ENCODE measurements around the gene RGS6. TPM values are rescaled to one million over a fixed set of nuclear protein-coding genes. Genes with fewer than 3 reads are reported as not detected.

The RGS6 gene
- total RNA-seq, 1 donor from 2014 or later, result 0.34 TPM

DNA sequence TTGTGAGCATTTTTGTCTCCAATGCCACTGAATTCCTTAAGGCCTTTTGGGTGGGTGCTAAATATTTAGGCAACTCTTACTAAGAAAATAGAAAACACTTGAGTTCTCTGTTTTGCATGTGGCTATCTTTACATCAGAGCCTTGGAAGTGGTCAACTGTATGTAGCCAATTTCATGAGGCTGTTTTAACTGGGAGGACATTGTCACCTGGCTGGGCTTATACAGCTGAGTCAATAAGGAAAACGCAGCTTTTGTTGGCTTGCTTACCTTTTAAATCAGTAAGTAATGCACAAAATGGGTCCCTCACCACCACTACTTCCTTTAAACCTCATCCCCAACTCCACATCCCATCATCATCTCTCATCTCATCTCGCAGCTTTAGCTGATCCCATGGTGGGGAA, 194.3 kb downstream of the RGS6 start:
- H2AFZ ChIP-seq (ENCODE audit: low read depth, low read length), result no peak overlapping the region
- no peak overlapping the region for H3K9ac ChIP-seq (ENCODE audit: low read length)
- no peak for TF ChIP-seq EZH2 (IDR thresholded peaks at IDR 0.05; ENCODE audit: insufficient read depth, low read length)
- TF ChIP-seq, protein P1, sequence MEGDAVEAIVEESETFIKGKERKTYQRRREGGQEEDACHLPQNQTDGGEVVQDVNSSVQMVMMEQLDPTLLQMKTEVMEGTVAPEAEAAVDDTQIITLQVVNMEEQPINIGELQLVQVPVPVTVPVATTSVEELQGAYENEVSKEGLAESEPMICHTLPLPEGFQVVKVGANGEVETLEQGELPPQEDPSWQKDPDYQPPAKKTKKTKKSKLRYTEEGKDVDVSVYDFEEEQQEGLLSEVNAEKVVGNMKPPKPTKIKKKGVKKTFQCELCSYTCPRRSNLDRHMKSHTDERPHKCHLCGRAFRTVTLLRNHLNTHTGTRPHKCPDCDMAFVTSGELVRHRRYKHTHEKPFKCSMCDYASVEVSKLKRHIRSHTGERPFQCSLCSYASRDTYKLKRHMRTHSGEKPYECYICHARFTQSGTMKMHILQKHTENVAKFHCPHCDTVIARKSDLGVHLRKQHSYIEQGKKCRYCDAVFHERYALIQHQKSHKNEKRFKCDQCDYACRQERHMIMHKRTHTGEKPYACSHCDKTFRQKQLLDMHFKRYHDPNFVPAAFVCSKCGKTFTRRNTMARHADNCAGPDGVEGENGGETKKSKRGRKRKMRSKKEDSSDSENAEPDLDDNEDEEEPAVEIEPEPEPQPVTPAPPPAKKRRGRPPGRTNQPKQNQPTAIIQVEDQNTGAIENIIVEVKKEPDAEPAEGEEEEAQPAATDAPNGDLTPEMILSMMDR (IDR thresholded peaks at IDR 0.05; ENCODE audit: insufficient read depth, low read depth, low read length), result no peak
- Mint-ChIP-seq H3K27ac (ENCODE audit: unreplicated experiment) (no peak overlapping the region), H3K36me3 (ENCODE audit: low read depth, unreplicated experiment) (no peaks in the 10 kb centered on the region), H3K27me3 (ENCODE audit: low read depth, unreplicated experiment) (no peaks in the 10 kb centered on the region), H3K4me3 (ENCODE audit: unreplicated experiment) (no peak overlapping the region), H3K9me3 (ENCODE audit: unreplicated experiment) (peaks cover 6% of the 10 kb centered on the region), H3K4me1 (ENCODE audit: low read depth, unreplicated experiment) (peaks cover 2% of the 10 kb centered on the region)
- H3K4me1 ChIP-seq (ENCODE audit: insufficient read depth, low read length), result no peaks in the 10 kb centered on the region
- no peaks in the 10 kb centered on the region for H3K27me3 ChIP-seq (ENCODE audit: insufficient read depth, low read length)
- H3K36me3 ChIP-seq (ENCODE audit: insufficient read depth, low read length), result no peaks in the 10 kb centered on the region
- no peak for DNase-seq (ENCODE audit: low read depth)
- H3K79me2 ChIP-seq (ENCODE audit: insufficient read depth, low read length), result no peaks in the 10 kb centered on the region
- H3K9me3 ChIP-seq (ENCODE audit: insufficient read depth, low read depth, low read length), result no peaks in the 10 kb centered on the region
- no peak overlapping the region for H3K27ac ChIP-seq (ENCODE audit: low read depth, low read length)
- FAIRE-seq, result no peak
- H4K20me1 ChIP-seq (ENCODE audit: insufficient read depth, low read length), result no peaks in the 10 kb centered on the region
- no peak overlapping the region for H3K4me3 ChIP-seq (ENCODE audit: insufficient read depth, low read depth, low read length)
- no peak overlapping the region for H3K4me2 ChIP-seq (ENCODE audit: low read length)

- Histone ChIP-seq H3K4me2 (ENCODE audit: low read length) (no peak overlapping the region), H4K20me1 (ENCODE audit: insufficient read depth, low read length) (no peaks in the 10 kb centered on the region), H3K27me3 (ENCODE audit: insufficient read depth, low read length) (no peaks in the 10 kb centered on the region), H3K4me1 (ENCODE audit: insufficient read depth, low read length) (no peaks in the 10 kb centered on the region), H2AFZ (ENCODE audit: low read depth, low read length) (no peak overlapping the region), H3K36me3 (ENCODE audit: insufficient read depth, low read length) (no peaks in the 10 kb centered on the region), H3K27ac (ENCODE audit: low read depth, low read length) (no peak overlapping the region), H3K9me3 (ENCODE audit: insufficient read depth, low read depth, low read length) (no peaks in the 10 kb centered on the region), H3K4me3 (ENCODE audit: insufficient read depth, low read depth, low read length) (no peak overlapping the region), H3K79me2 (ENCODE audit: insufficient read depth, low read length) (no peaks in the 10 kb centered on the region), H3K9ac (ENCODE audit: low read length) (no peak overlapping the region)
- no peak overlapping the region for H3K27ac Mint-ChIP-seq (ENCODE audit: unreplicated experiment)
- FAIRE-seq (no peak), DNase-seq (ENCODE audit: low read depth) (no peak)
- TF ChIP-seq, protein P1 (IDR thresholded peaks at IDR 0.05; ENCODE audit: insufficient read depth, low read depth, low read length), result no peak
- TF ChIP-seq EZH2 (IDR thresholded peaks at IDR 0.05; ENCODE audit: insufficient read depth, low read length), result no peak
- H3K9me3 Mint-ChIP-seq (ENCODE audit: unreplicated experiment), result peaks cover 6% of the 10 kb centered on the region
- no peak overlapping the region for H3K4me3 Mint-ChIP-seq (ENCODE audit: unreplicated experiment)
- H3K4me1 Mint-ChIP-seq (ENCODE audit: low read depth, unreplicated experiment), result peaks cover 2% of the 10 kb centered on the region
- no peaks in the 10 kb centered on the region for H3K27me3 Mint-ChIP-seq (ENCODE audit: low read depth, unreplicated experiment)
- H3K36me3 Mint-ChIP-seq (ENCODE audit: low read depth, unreplicated experiment), result no peaks in the 10 kb centered on the region
Observed at GRCh38 chr14:72128629-72129028, 196.4 kb downstream of the RGS6 start.

DNA sequence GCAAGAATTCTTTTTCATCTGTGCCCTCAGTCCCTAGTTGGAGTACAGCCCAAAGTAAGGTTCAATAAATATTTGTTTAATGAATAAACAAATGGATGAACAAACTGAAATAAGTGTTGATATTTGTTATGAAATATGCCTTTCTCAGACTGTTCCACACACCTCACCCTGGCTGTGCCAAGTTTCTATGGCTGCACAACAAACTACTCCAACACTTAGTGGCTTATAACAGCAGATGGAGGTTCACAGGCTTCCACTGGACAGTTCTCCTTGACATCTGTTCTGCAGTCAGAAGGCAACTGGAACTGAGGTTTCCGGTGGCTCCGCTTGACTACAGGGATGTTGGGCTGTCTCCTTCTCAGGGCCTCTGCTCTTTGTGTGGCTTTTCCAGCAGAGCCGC, 197.1 kb downstream of the RGS6 start:
- FAIRE-seq, result no peak
- no peak overlapping the region for H3K27ac ChIP-seq (ENCODE audit: low read depth, low read length)

More for the DNA sequence above, 197.1 kb downstream of the RGS6 start:
- H3K36me3 Mint-ChIP-seq (ENCODE audit: low read depth, unreplicated experiment), result no peaks in the 10 kb centered on the region
- H3K9me3 ChIP-seq (ENCODE audit: insufficient read depth, low read depth, low read length), result no peaks in the 10 kb centered on the region
- no peaks in the 10 kb centered on the region for H3K79me2 ChIP-seq (ENCODE audit: insufficient read depth, low read length)
- H3K27me3 ChIP-seq (ENCODE audit: insufficient read depth, low read length), result no peaks in the 10 kb centered on the region
- H2AFZ ChIP-seq (ENCODE audit: low read depth, low read length), result no peak overlapping the region
- no peaks in the 10 kb centered on the region for H4K20me1 ChIP-seq (ENCODE audit: insufficient read depth, low read length)
- TF ChIP-seq, protein P1 (IDR thresholded peaks at IDR 0.05; ENCODE audit: insufficient read depth, low read depth, low read length), result no peak
- TF ChIP-seq EZH2 (IDR thresholded peaks at IDR 0.05; ENCODE audit: insufficient read depth, low read length), result no peak
- H3K4me3 Mint-ChIP-seq (ENCODE audit: unreplicated experiment), result no peak overlapping the region
- peaks cover 2% of the 10 kb centered on the region for H3K4me1 Mint-ChIP-seq (ENCODE audit: low read depth, unreplicated experiment)
- no peak overlapping the region for H3K4me2 ChIP-seq (ENCODE audit: low read length)
- H3K27me3 Mint-ChIP-seq (ENCODE audit: low read depth, unreplicated experiment), result no peaks in the 10 kb centered on the region
- H3K9me3 Mint-ChIP-seq (ENCODE audit: unreplicated experiment), result peaks cover 6% of the 10 kb centered on the region
- no peak overlapping the region for H3K9ac ChIP-seq (ENCODE audit: low read length)
- DNase-seq (ENCODE audit: low read depth), result no peak
- no peaks in the 10 kb centered on the region for H3K4me1 ChIP-seq (ENCODE audit: insufficient read depth, low read length)
- H3K36me3 ChIP-seq (ENCODE audit: insufficient read depth, low read length), result no peaks in the 10 kb centered on the region
- no peak overlapping the region for H3K4me3 ChIP-seq (ENCODE audit: insufficient read depth, low read depth, low read length)
- no peak overlapping the region for H3K27ac Mint-ChIP-seq (ENCODE audit: unreplicated experiment)

Measured in astrocyte (in vitro differentiated cells and primary cell).